DMS153 (cell line): ENCODE measurements around the gene LYST.

Experiments used
- DNase-seq: peaks from one replicate; lab custom pipeline; 2025; lab: John Stamatoyannopoulos, UW

The LYST gene

DNA sequence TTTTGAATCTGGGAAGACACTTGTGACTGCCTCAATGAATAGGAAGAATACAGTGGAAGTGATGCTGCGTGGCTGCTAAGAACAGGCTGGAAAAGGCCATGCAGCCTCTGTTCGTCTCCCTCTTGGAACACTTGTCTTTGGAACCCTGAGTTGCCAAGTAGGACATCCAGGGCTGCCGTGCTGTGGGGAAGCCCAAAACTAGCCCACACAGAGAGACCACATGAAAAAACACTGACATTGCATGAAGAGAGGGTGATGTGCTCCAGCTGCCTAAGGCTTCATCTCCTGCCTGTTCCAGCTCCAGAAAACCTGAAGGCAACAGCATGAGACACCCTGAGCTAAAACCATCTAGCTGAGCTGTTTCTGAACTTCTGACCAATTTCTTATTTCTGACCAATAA lies 156.0 kb downstream of the LYST start:
- no peak for DNase-seq

DNA sequence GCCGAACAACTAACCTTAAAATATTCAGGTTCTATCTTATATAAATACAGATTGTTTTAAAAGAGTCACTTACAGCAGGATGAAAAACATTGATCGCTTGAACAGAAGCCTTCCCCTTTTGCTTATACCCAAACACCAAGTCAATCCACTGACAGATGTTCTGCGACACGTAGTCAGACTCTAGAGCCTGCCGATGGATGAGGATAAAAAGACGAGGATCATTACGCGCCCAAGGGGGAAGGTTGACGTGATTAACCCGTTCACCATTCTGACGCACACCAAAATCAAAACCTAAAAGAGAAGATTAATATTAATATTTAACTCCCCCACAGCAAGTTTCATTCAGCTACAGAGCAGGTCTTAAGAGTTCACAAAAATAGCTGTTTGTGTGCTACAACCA lies 157.7 kb downstream of the LYST start:
- DNase-seq: no peak

DNA sequence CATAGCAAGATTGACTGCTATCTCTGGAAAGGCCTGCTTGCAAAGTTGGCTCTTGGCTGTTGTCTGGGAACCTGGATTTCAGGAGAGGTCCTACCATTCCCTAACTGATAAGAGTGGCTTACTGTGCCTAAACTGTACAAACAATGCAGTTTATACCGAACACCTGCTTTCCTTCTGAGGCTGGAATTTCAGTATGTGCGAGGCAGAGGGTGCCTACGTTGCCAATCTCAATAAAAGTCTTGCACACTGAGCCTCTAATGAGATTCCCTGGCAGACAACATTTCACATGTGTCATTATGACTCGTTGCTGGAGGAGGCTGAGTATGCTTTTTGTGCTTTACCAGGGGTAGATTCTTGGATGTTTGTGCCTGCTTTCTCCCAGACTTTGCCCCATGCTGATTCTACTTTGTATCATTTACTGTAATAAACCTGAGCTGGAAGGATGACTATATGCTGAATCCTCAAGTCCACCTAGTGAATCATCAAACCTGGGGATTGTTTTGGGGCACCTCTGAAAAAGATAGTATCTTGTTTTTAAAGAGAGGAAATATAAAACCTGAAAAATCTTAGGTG lies 158.2 kb downstream of the LYST start:
- DNase-seq: no peak

DNA sequence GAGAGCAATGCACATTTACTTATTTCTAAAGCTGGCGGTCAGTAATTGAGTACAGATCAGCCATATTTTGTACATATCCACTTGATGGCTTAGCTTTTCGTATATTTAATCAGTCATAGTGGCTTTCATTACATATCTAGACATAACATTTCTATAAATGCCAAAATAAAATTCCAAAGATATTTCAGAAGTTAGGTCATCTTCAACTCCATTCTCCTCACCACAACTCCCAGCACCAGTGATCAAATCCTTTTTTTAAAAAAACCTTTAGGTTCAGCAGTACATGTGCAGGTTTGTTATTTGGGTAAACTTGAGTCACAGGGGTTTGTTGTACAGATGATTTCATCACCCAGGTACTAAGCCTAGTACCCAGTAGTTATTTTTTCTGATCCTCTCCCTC lies 163.2 kb downstream of the LYST start:
- DNase-seq: no peak

DNA sequence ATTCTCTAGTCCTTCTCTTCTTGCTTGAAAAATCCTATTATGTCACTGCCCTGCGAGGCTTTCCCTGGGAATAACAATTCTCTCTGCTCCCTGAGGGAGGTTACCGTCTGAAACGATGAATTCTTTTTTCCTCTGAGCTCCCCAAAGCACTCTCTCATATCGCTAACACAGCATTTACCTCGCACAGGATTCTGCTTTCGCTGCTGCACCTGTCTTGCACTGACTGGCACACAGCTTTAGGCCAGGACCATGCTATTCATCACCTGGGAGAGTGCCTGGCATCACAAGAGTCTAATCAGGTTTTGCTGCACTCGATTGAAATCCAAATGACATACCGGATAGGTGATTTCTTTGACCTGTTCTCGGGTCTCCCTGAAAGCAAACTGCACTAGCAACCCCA lies 164.3 kb downstream of the LYST start:
- DNase-seq: no peak

DNA sequence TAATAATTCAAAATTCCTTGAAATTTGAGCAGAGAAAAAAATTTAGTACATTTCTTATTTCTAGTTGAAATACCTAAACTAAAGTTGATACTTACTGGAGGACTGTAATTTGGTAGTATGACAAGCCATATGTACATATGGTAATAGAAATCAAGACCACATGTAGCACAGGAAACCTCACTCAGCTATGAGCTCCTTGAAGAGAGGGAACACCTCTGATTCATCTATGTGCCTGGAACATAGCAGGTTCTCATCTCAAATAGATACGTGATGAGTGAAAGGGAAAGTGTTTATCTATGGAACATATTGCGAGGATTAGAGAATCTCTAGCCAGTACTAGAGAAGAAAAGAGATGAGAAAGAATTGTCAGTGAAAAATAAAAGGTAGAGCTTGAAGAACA lies 169.2 kb downstream of the LYST start:
- no peak for DNase-seq

DNA sequence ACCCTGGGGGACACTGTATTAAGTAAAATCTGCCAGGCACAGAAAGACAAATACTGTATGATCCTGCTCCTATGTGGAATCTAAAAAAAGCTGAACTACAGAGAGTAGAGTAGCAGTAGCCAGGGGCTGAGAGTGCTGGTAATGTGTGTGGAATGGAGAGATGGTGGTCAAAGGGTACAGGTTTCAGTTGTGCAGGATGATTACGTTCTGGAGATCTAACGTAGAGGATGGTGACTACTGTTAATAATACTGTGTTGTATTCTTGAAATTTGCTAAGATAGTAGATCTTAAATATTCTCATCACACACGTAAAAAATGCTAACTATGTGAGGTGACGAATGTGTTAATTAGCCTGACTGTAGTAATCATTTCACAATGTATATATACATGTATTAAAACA lies 177.3 kb downstream of the LYST start:
- DNase-seq: no peak

DNA sequence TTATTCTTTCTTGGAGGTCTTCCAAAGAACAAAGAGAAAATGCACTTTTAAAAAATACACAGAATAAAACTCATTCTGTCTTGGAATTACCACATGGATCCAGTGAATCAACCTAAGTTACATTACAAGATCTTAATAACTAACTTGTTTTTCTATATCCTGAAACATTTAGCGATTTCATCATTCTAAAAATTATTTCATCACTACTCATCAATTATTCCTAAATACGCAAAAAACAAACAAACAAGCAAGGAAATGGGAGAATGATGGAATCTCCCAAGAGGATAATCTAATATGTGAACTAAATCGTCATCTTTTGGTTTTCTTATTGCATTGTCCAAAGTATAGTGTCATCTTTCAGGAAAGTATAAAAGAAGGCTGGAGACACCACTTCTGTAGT lies 178.6 kb downstream of the LYST start:
- DNase-seq: no peak

DNA sequence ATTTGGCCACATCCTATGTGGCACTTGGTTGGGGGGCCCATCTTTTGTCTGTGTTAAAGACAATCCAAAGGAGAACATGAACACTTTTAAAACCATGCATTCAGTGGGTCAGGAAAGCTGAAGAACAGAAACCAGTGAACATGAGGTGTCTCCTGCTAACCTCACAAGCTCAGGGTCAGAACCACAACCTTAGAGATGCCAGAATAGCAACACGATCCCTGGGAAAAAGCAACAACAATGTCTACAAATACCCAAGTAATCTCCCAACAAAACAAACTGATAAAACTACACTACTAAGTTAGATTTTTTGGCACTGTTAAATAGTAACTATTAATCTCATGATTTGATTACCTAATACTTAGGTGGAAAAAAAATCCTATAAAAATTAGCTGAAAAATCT lies 183.1 kb downstream of the LYST start:
- no peak for DNase-seq

DNA sequence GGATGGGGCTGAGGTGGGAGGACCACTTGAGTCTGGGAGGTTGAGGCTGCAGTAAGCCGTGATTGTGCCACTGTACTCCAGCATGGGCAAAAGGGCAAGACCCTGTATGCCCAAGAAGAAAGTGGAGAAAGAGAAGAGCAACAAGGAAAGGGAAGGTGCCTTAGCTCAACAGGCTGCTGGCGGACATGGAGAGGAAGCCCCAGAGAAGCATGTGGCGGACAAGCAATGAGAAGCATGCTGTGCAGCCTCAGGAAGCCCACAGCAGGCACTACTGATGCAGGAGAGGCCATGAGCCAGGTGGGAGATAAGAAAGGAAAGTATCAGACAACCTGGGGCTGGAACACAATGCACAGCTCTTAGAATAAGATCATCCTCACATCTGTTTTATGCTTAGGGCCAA lies 184.5 kb downstream of the LYST start:
- DNase-seq: no peak

DNA sequence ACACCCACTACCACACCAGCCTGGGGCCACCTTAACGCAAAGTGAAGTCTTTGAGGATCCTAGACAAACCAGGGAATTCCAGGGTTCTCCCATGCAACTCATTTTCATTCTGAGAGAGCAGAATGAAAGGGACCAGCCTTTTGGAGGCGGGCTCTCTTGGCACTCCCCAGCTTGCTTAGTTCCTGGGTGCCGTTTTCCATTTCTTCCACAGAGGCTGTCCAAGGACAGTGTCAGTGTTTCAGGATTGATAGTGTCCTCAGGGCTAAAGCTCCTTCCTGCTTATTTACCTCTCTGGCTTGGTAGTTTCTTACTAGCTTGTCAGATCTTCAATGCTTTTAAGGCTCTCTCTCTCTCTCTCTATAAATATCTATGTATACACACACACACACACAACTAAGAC lies 187.1 kb downstream of the LYST start:
- no peak for DNase-seq

DNA sequence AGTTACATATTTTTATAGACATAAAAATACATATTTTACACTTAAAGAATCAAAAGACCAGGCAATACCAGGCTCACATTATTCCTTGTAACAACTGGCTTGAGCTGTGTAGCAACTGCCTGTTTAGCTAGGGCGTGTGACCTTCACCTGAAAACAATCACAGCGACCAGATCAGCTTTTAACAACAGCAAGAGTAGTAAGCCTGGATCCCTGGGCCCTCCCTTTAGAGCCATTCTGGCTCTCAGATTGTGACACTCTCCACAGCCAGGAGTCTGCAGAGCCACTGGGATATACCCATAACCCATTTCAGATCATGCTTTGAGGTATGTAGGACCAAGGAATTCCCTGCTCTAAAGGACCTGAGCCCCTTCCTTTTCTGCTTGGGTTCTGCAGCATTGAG lies 187.7 kb downstream of the LYST start:
- DNase-seq: no peak

DNA sequence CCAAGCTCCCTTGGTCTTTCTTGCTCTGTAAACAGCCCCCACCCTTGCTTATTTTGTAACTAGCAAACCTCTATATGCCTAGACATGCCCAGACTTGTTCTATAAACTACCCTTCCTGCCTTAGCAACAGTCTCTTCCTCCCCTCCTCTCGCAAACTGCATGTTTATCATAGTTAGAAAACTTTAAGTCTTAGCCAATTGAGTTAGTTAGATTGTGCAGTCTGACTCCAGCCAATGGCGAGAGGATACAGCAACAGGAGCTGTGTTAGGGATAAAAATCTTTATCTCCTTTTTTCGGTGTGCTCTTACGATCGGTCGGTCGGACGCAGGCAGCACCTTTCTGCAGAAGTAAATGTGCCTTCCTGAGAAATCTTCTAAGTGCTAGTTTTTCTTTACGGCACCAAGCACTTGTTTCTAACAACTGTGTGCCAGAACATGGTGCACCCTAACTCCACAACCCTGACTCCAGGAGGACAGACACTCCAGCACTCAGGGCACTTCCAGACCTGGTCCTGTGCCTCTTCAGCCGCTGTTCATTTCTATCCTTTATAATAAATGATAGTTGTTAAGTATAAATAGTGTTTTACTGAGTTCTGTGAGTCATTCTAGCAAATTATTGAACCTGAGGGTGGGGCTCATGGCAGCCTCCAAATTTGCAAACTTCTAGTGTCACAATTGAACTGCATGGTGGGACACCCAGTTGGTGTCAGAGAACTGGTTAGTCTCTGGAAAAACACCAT lies 191.4 kb downstream of the LYST start:
- DNase-seq: no peak

DNA sequence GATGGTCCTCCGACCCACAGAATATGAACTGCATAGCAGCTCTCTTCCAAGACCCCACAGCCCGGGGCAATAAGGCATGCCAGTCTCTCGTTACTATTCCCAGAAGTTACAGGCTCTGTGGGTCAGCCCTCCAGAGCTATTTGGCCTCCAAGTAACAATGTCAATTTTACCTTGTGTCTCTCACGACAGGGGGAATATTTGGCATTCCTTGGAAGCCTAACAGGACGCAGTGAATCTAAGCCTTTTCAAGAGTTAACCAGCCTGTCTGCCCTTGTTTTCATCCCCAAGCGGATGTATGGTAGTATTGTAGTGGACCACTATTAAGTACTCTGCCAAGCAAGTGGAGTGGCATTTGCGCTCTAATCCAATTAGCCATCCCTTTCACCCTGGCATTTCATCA lies 192.7 kb downstream of the LYST start:
- no peak for DNase-seq

DNA sequence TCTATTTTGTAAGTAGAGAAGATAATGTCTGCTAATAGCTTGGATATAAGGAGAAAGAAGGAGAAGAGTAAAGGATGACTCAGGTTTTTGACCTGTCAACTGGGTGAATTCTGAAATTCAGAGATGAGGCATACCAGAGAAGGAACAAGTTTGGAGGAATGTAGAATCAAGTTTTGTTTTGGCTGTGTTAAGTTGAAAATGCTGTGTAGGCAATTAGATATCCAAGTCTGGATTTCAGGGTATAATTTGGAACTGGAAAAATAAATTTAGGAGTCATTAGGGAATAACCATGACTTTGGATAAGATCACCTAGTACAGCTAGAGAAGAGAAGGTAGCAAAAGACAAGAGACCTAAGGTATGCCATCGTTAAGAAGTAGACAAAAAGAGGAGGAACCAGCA lies 194.7 kb downstream of the LYST start:
- DNase-seq: no peak

DNA sequence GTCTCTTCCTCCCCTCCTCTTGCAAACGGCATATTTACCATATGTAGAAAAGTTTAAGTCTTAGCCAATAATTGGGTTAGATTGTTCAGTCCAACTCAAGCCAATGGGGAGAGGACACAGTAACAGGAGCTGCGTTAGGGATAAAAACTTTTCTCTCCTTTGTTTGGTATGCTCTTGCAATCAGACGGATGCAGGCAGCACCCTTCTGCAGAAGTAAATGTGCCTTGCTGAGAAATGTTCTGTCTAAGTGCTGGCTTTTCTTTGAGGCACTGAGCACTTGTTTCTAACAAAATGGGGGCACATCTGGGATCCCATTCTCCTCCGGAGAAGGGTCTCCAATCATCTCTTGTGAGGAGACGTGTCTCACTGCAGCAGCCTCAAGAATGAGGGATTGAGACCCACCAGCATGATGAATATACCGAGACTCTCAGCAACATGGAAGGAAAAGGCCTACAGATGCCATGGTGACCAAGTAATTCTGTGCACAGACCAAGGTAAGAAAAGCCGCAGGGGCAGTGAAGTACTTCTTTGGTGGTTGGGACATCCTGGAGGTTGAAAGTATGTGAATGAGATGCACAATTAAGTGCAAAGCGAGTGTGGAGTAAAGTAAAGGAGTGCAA lies 196.4 kb downstream of the LYST start:
- no peak for DNase-seq

DNA sequence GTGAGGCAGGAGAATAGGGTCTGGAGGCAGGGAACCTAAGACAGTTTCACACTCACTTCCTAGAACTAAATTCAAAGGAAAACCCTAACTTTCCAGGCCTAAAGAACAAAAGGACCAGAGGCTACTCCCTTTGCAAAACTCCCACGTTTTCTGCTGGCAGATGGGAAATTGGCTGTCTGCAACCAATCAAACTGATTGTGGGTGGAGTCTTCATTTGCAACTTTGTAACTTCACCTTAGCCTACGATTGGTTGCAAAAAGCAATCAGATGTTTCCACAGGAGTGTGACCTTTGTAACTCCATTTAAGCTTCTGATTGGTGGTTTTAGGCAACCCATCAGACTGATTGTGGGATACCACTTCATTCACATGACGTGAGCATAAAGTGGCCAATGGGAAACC lies 197.4 kb downstream of the LYST start:
- DNase-seq: no peak

DNA sequence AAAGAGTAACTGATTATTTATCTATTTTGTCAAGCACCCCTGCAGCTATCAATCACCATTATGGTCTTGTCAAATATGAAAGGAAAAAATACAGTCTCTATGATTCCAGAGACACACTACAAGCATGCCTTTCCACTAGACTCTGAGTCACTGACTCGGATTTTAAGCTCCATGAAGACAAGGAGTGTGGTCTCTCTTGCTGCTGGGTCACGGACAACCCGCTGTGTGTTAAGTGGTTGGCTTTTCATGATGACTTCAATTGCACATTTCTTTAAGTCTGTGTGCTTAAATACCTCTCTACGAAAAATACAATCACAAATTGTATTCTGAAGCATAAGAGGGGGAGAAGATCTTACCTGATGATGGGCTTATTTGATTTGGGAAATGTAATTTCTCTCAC lies 203.1 kb downstream of the LYST start:
- DNase-seq: no peak

DNA sequence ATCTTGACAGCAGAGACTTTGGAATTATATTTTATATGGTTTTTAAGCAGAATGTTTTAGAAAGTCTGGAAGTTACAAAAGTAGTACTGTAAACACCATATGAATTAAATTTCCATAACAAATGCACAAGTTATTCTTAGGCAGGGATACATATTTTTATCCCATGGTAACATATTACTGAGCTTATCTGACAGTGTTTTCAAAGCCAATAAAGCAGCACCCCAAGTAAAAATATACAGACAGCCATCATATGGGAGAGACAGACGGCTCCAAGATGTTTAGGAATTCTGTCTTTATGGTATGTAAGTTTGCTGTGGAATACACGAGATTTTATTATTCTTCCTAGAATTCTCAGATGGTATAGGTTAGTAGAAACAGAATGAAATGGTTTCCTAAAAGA lies 205.1 kb downstream of the LYST start:
- DNase-seq: no peak

DNA sequence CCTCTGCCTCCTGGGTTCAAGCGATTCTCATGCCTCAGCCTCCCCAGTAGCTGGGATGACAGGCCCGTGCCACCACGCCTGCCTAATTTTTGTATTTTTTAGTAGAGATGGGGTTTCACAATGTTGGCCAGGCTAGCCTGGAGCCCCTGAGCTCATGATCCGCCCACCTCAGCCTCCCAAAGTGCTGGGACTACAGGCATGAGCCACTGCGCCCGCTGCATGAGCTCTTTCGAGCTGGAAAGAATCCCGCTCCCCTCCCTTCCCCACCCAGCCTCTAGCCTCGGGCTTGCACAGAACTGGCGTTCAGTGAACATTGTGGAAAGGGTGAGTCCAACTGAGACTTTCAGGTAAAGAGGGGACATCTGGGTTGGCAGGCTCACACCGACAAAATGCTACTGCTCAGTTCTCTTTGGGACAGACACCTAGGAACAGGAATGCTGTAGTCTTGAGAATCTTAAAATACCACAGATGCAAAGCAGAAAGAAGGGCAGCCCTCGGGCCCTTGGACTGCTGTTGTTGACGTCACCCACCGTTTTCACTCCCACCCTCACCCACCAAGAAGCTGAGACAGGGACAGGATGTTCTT lies 207.4 kb downstream of the LYST start:
- DNase-seq: no peak

DNA sequence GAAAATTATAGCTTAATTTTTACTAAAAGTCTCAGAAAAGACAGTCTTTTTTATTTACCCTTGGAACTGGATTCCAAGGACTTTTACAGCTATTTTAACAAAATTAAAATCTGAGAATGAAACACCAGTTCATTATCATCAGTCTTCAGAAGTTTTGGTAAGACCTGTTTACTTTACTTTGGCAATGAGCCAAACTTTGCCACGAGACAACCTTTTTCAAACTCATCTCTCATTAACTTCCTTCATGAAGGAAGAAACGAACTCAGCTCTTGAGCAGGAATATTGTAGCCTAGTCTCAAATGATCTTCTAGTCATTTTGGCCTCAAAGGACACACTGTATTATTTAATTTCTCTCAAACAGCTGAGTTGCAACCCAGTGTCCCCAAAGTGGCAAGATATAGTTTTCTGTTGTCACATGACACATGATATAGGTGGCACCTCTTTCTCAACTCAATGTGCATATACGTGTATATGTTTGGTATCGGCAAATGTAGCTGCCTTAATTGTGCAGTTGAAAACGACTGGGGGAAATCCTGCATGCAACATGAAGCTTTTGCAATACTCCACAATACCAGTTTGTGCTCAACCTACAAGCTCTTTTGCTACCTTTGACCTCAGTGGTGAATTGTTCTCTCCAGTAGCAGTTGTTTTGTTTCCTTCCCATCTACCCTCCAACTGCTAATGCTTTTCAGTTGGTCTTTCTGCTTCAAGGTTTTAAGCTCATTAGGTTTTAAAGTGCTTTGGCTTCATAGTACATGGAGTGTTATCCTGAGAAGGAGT lies 208.8 kb downstream of the LYST start:
- no peak for DNase-seq

DNA sequence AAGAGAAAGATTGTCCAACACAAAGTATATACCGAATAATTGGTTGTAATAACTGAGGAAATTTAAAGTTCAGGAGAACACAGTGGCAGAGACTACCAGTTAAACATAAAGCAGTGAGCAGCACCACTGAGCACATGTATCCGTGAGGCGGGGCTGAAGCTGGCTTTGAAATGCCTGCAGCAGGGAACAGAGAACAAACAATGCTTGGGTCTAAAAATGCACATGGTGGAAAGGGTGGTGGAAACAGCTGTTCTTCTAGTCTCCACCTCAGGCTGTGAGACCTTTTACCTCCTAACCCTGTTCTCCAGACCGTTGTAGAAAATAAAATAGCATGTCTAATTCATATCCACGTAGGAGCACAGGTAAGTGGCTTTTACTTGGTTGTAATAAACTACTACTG lies 209.4 kb downstream of the LYST start:
- DNase-seq: no peak

DNA sequence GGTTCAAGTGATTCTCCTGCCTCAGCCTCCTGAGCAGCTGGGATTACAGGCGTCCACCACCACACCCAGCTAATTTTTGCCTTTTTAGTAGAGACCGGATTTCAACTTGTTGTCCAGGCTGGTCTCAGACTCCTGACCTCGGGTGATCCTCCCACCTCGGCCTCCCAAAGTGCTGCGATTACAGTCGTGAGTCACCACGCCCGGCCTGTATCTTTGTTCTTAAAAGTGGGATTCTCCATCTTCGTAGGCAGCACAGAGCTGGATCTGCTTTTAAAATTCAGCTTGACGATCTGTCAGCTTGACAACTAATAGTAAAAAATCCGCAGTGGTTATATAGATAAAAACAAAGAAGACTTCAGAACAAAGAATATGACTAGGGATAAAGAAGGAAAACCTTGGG lies 214.3 kb downstream of the LYST start:
- DNase-seq: no peak
